Fibroblast of skin of left quadriceps (primary cell): Measurements from ENCODE around the gene RUSF1.
"Not testable (repeated sequence)": the region's sequence is repeated elsewhere in the genome, so short reads cannot be mapped to it uniquely, and the experiment has no call there.

Experiments
- DNase-seq, 2 experiments: peaks; one replicate each; pipeline ENCODE4 v3.0.0-alpha.2; 2013; ENCODE audit warnings: low read depth in 2 of 2

Gene RUSF1

GRCh38 chr16:31487071-31487719 is 21.0 kb downstream of the RUSF1 start:
- DNase-seq = no peak

- DNase-seq = no peak
Measured at GRCh38 chr16:31486045-31486444, 22.1 kb downstream of the RUSF1 start.

- no peak for DNase-seq
Measured at GRCh38 chr16:31485571-31485970, 22.6 kb downstream of the RUSF1 start.

GRCh38 chr16:31484491-31485171 is 23.6 kb downstream of the RUSF1 start:
- DNase-seq = no peak

GRCh38 chr16:31484048-31484447 is 24.1 kb downstream of the RUSF1 start:
- not testable (repeated sequence) for DNase-seq

GRCh38 chr16:31483081-31483480 is 25.1 kb downstream of the RUSF1 start, which contains the start of gene SLC5A2:
Gene SLC5A2 (plus strand): TSS chr16:31483123. CDS start chr16:31483137, 14 bp downstream.
- no peak for DNase-seq

- DNase-seq = no peak
Measured at GRCh38 chr16:31480851-31481536, 27.2 kb downstream of the RUSF1 start.

- no peak for DNase-seq
Measured at GRCh38 chr16:31479751-31480150, 28.4 kb downstream of the RUSF1 start.

GRCh38 chr16:31478956-31479355 is 29.2 kb downstream of the RUSF1 start:
- no peak for DNase-seq

GRCh38 chr16:31477220-31478216 is 30.7 kb downstream of the RUSF1 start:
- DNase-seq = no peak

- no peak for DNase-seq
Measured at GRCh38 chr16:31476303-31477219, 31.6 kb downstream of the RUSF1 start.

GRCh38 chr16:31475946-31476302 is 32.3 kb downstream of the RUSF1 start:
- no peak for DNase-seq

GRCh38 chr16:31474773-31475738 is 33.1 kb downstream of the RUSF1 start:
- DNase-seq = no peak

GRCh38 chr16:31474173-31474714 is 33.9 kb downstream of the RUSF1 start:
- DNase-seq = no peak

GRCh38 chr16:31473264-31473984 is 34.8 kb downstream of the RUSF1 start:
- no peak for DNase-seq

- DNase-seq = peak; percentile 87
Measured at GRCh38 chr16:31472709-31473203, 35.4 kb downstream of the RUSF1 start.

- DNase-seq = peak; percentile 80 to 84
Measured at GRCh38 chr16:31471875-31472708, 36.1 kb downstream of the RUSF1 start, which contains the start of gene TGFB1I1. Gene TGFB1I1 (plus strand): TSS chr16:31472152. CDS start chr16:31472189, 37 bp downstream.
